Psoas muscle (tissue), 8 donors: Measurements from ENCODE around the gene SP1. TPM values are rescaled to one million over a fixed set of nuclear protein-coding genes. Genes with fewer than 3 reads are reported as not detected.
"Not testable (repeated sequence)": the region's sequence is repeated elsewhere in the genome, so short reads cannot be mapped to it uniquely, and the experiment has no call there.

Experiments
- ATAC-seq, 4 donors: fragments of 200-7000 bp; cut with Tn5 transposase; one replicate each; pipeline ENCODE4 v1.9.1; 2020; ENCODE audit warnings: moderate library complexity in 3 of 4, mild to moderate bottlenecking in 2 of 4
- DNase-seq, 2 donors: peaks; one replicate each; pipeline ENCODE4 v3.0.0-alpha.2; 2020
- H3K27ac ChIP-seq: fragments of 200-600 bp; one replicate; pipeline ENCODE4 v1.8.0; 2022
- H3K27me3 ChIP-seq, 3 donors: fragments of 200-600 bp in 1 of 3; one replicate each; pipeline versions ENCODE4 v1.6.1 to v1.8.0; 2013 to 2022; ENCODE audit warnings: low read length in 2 of 3, mild to moderate bottlenecking in 2 of 3, moderate library complexity in 1 of 3; ENCODE audit not compliant: insufficient read depth in 3 of 3
- H3K36me3 ChIP-seq, 2 donors: fragments of 200-600 bp in 1 of 2; one replicate each; pipeline versions ENCODE4 v1.6.1 to v1.8.0; 2013 to 2022; ENCODE audit warnings: low read depth in 1 of 2, mild to moderate bottlenecking in 1 of 2, moderate library complexity in 1 of 2; ENCODE audit not compliant: insufficient read depth in 1 of 2
- H3K4me1 ChIP-seq: fragments of 200-600 bp; one replicate; pipeline ENCODE4 v1.8.0; 2022
- H3K4me3 ChIP-seq: fragments of 200-600 bp; one replicate; pipeline ENCODE4 v1.8.0; 2022; ENCODE audit warnings: mild to moderate bottlenecking
- H3K9me3 ChIP-seq: fragments of 200-600 bp; one replicate; pipeline ENCODE4 v1.8.0; 2022
- WGBS, 3 donors: extraction: QIAGEN DNeasy Blood & Tissue Kit; methylation state at CpG; one replicate each; pipeline versions ENCODE4 v1.1.6 to v1.1.7; 2013; 5-methylcytosine and 5-hydroxymethylcytosine counted together
- intact Hi-C, 2 donors: fragments of 100-400 bp; cut with DNase I; formaldehyde crosslinking; loops; one replicate each; pipeline versions ENCODE4 v1.11.0 to v1.14.2; 2022
- polyA plus RNA-seq, 3 donors: library from polyadenylated mRNA; stranded (reverse); fragments of 200-250 nt; gene quantifications; one replicate each; pipeline ENCODE4 v1.2.3, GENCODE V29; 2013
- total RNA-seq, 4 donors: library from RNA; stranded (reverse); fragmentation: NEBNext Ultra II Directional in 2 of 4; extraction: Animal tissue kit (Norgen Biotek cat#: 25700) in 2 of 4; gene quantifications; one replicate each; pipeline versions ENCODE4 v1.2.1 to v1.2.4, GENCODE V29; 2021 to 2023
- TF ChIP-seq, protein P1 (sequence below): fragments of 200-600 bp; IDR thresholded peaks from one replicate; pipeline ENCODE4 v1.8.0; 2022; ENCODE audit warnings: antibody characterized with exemption
- donor health status: healthy with polysubstance abuse.
- donor health status: DM: no; HTN: no; CAD: no; lungs with moderate emphysema.
- donor health status: Bipolar disorder and iron deficiency.
- donor health status: healthy.
- donor health status: DM: yes; HTN: yes; CAD: no.
- donor health status: DM: no; HTN: no; CAD: no.
- donor health status: DM: no; HTN: no; CAD: no.
- donor health status: DM: yes; HTN: yes; CAD: no.

Gene SP1
- total and polyA plus RNA-seq, 7 donors, result 10.2 to 48.0 (median 39.0) TPM

DNA sequence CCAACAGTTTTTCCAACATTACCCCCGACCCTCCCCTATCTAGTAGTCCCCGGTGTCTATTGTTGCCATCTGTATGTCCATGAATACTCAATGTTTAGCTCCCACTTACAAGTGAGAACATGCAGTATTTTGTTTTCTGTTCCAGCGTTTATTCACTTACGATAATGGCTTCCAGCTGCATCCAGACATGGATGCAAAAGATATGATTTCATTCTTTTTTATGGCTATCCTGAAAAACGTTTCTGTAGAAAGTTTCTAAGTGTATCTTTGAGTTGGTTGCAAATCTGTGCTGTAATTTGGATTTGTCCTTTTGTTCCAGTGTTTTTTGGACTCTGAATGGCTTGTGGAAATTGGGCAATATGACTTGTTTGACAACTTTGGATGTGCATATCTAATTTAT, 11.7 kb downstream of the SP1 start:
- Histone ChIP-seq H3K4me3 (no peak overlapping the region), H3K27ac (peak overlapping the region; percentile 79), H3K9me3 (no peaks in the 10 kb centered on the region), H3K27me3 (no peaks in the 10 kb centered on the region), H3K4me1 (peaks cover 50% of the 10 kb centered on the region), H3K36me3 (peaks cover 0 to 29% of the 10 kb centered on the region in 2 donors)
- no peak for ATAC-seq
- intact Hi-C loops, result no loop called here
- TF ChIP-seq, protein P1, sequence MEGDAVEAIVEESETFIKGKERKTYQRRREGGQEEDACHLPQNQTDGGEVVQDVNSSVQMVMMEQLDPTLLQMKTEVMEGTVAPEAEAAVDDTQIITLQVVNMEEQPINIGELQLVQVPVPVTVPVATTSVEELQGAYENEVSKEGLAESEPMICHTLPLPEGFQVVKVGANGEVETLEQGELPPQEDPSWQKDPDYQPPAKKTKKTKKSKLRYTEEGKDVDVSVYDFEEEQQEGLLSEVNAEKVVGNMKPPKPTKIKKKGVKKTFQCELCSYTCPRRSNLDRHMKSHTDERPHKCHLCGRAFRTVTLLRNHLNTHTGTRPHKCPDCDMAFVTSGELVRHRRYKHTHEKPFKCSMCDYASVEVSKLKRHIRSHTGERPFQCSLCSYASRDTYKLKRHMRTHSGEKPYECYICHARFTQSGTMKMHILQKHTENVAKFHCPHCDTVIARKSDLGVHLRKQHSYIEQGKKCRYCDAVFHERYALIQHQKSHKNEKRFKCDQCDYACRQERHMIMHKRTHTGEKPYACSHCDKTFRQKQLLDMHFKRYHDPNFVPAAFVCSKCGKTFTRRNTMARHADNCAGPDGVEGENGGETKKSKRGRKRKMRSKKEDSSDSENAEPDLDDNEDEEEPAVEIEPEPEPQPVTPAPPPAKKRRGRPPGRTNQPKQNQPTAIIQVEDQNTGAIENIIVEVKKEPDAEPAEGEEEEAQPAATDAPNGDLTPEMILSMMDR, result no peak
- DNase-seq, result no peak
- 44 to 61% (median 53%) methylated on average over 5 of the region's 5 CpGs for WGBS, 3 donors

DNA sequence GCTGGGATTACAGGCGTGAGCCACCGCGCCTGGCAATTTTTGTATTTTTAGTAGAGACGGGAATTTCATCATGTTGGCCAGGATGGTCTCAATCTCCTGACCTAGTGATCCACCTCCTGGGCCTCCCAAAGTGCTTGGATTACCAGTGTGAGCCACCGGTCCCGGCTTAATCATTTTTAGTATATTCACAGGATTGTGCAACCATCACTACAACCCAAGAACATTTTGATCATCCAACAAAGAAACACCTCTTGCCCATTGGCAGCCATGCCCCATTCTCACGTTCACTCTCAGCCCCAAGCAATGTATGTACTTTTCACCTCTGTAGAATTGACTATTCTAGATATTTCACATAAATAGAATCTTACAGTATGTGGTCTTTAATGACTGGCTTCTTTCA, 19.9 kb downstream of the SP1 start:
- no peaks in the 10 kb centered on the region for H3K27me3 ChIP-seq
- TF ChIP-seq, protein P1, result no peak
- peaks cover 8% of the 10 kb centered on the region for H3K4me1 ChIP-seq
- peak in 3 of 4 donors; percentile 43 to 82 (median 66) for ATAC-seq
- intact Hi-C loops, result no loop called here
- H3K27ac ChIP-seq, result no peak overlapping the region
- 68 to 84% (median 70%) methylated on average over 7 of the region's 7 CpGs for WGBS, 3 donors
- no peaks in the 10 kb centered on the region for H3K9me3 ChIP-seq
- H3K36me3 ChIP-seq, result peaks cover 0 to 21% of the 10 kb centered on the region in 2 donors
- no peak overlapping the region for H3K4me3 ChIP-seq
- DNase-seq, result no peak

DNA sequence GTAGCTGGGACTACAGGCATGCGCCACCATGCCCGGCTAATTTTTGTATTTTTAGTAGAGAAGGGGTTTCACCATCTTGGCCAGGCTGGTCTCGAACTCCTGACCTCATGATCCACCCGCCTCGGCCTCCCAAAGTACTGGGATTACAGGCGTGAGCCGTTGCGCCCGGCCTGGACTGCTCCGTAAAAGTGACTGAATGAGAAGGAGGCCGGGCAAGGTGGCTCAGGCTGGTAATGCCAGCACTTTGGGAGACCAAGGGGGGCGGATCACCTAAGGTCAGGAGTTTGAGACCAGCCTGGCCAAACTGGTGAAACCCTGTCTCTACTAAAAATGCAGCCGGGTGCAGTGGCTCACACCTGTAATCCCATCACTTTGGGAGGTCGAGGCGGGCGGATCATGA, 22.4 kb downstream of the SP1 start:
- intact Hi-C loops, ATAC-seq, H3K27ac ChIP-seq, H3K4me3 ChIP-seq, H3K27me3 ChIP-seq, H3K9me3 ChIP-seq, H3K4me1 ChIP-seq, DNase-seq: not testable (repeated sequence)
- H3K36me3 ChIP-seq, result peaks cover 3 to 32% of the 10 kb centered on the region in 2 donors
- WGBS, 3 donors, result 95 to 96% (median 95%) methylated on average over 16 of the region's 16 CpGs

DNA sequence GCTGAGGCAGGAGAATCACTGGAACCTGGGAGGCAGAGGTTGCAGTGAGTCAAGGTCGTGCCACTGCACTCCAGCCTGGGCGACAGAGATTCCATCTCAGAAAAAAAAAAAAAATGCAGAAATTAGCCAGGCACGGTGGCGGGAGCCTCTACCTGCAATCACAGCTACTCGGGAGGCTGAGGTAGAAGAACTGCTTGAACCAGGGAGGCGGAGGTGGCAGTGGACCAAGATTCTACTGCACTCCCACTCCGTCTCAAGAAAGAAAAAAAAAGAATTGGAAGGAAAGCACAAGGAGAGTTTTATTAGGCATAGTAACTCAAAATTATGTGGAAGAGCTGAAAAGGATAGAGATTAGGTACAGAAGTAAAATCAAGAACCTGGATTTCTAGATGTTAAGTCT, 22.9 kb downstream of the SP1 start:
- Histone ChIP-seq H3K27ac (no peak overlapping the region), H3K36me3 (peaks cover 3 to 37% of the 10 kb centered on the region in 2 donors), H3K4me3 (no peak overlapping the region), H3K4me1 (peaks cover 4% of the 10 kb centered on the region), H3K27me3 (no peaks in the 10 kb centered on the region), H3K9me3 (no peaks in the 10 kb centered on the region)
- no peak for DNase-seq
- 76 to 86% (median 81%) methylated on average over 7 of the region's 7 CpGs for WGBS, 3 donors
- intact Hi-C loops, result no loop called here
- TF ChIP-seq, protein P1, result no peak
- ATAC-seq, result no peak

DNA sequence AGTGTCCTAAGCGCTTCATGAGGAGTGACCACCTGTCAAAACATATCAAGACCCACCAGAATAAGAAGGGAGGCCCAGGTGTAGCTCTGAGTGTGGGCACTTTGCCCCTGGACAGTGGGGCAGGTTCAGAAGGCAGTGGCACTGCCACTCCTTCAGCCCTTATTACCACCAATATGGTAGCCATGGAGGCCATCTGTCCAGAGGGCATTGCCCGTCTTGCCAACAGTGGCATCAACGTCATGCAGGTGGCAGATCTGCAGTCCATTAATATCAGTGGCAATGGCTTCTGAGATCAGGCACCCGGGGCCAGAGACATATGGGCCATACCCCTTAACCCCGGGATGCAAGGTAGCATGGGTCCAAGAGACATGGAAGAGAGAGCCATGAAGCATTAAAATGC, 31.0 kb downstream of the SP1 start:
- 87 to 92% (median 88%) methylated on average over 5 of the region's 5 CpGs for WGBS, 3 donors
- no peak overlapping the region for H3K27ac ChIP-seq

More for the DNA sequence above, 31.0 kb downstream of the SP1 start:
- ATAC-seq (peak in 1 of 4 donors; percentile 10), DNase-seq (no peak)
- intact Hi-C loops, result no loop called here
- H3K36me3 ChIP-seq, result peaks cover 15 to 85% of the 10 kb centered on the region in 2 donors
- TF ChIP-seq, protein P1, result no peak
- no peaks in the 10 kb centered on the region for H3K9me3 ChIP-seq
- H3K4me1 ChIP-seq, result no peaks in the 10 kb centered on the region
- H3K4me3 ChIP-seq, result no peak overlapping the region
- no peaks in the 10 kb centered on the region for H3K27me3 ChIP-seq
